Thoracic aorta (tissue), 2 donors: ENCODE measurements around the gene KLHL3. TPM values are rescaled to one million over a fixed set of nuclear protein-coding genes. Genes with fewer than 3 reads are reported as not detected.

ENCODE experiments used
- ATAC-seq: fragments of 150-250 bp; one replicate; pipeline ENCODE4 v1.8.0; 2017; ENCODE audit warnings: low read depth; ENCODE audit not compliant: insufficient number of reproducible peaks, low FRiP score
- DNase-seq: peaks from one replicate; pipeline ENCODE4 v3.0.0-alpha.2; 2020; ENCODE audit warnings: low spot score
- H3K27ac ChIP-seq, 2 donors: fragments of 200-600 bp; sonication (generic); 1 replicate in 1 of 2; 2 replicates in 1 of 2; pipeline ENCODE4 v1.5.1; 2016; ENCODE audit warnings: mild to moderate bottlenecking in 2 of 2, moderate library complexity in 2 of 2
- H3K27me3 ChIP-seq: fragments of 200-600 bp; sonication (generic); replicated peaks from 2 replicates; pipeline ENCODE4 v1.6.0; 2016; ENCODE audit warnings: mild to moderate bottlenecking; ENCODE audit not compliant: insufficient read depth
- H3K36me3 ChIP-seq: fragments of 200-600 bp; sonication (generic); one replicate; pipeline ENCODE4 v1.5.1; 2016
- H3K4me1 ChIP-seq, 2 donors: fragments of 200-600 bp; sonication (generic); 1 replicate in 1 of 2; 2 replicates in 1 of 2; pipeline versions ENCODE4 v1.5.1 to v1.6.0; 2016; ENCODE audit warnings: low read depth in 2 of 2, mild to moderate bottlenecking in 1 of 2; ENCODE audit not compliant: control insufficient read depth in 1 of 2
- H3K4me3 ChIP-seq: fragments of 200-600 bp; sonication (generic); 2 replicates; pipeline ENCODE4 v1.5.1; 2016; ENCODE audit warnings: mild to moderate bottlenecking
- H3K9me3 ChIP-seq: fragments of 200-600 bp; sonication (generic); 2 replicates; pipeline ENCODE4 v1.5.1; 2016
- CTCF ChIP-seq: fragments of 200-600 bp; sonication (generic); IDR thresholded peaks from one replicate; pipeline ENCODE4 v1.5.1; 2019; ENCODE audit warnings: antibody characterized with exemption
- total RNA-seq, 2 donors: library from RNA; depleted of rRNA; stranded (reverse); fragments of >200 nt; gene quantifications; one replicate each; pipeline versions ENCODE4 v1.1.0 to v1.2.3, GENCODE V29; 2016

Gene KLHL3
- total RNA-seq, 2 donors from 2014 or later: 9.1 to 12.8 TPM

- H3K4me3 ChIP-seq: no peak overlapping the region
- no peaks in the 10 kb centered on the region for H3K27me3 ChIP-seq
- H3K36me3 ChIP-seq: no peaks in the 10 kb centered on the region
- no peaks in the 10 kb centered on the region for H3K9me3 ChIP-seq
- no peak for TF ChIP-seq CTCF
- no peak overlapping the region for H3K27ac ChIP-seq
- no peak for ATAC-seq
- no peak for DNase-seq
- H3K4me1 ChIP-seq: peaks cover 22 to 40% of the 10 kb centered on the region in 2 donors
Measured at GRCh38 chr5:137627293-137627692, 108.6 kb downstream of the KLHL3 start.

DNA sequence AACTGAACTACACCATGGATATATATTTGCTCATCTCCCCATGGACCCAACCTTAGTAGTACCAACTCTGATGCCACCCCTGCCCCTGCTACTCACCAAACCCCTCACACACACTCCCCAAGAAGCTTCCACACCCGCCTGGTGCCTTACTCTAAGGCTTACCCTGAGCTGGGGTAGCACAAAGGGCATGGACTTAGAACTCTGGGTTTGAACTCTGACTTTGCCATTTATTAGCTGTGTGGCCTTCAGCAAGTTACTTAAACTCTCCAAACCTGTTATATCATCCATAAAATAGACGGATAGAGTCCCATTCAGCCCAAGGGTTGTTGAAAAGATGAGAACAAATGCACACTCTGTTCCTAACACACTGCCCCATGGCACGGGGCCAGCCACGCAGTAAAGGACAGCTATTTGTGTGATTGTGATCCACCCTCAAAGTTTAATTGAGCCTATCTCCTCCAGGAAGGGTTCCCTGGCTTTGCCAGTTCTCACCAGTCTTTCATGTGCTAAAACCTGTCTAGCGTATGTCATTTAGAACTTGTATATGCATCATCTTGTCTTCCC lies 111.0 kb downstream of the KLHL3 start:
- ATAC-seq (no peak), DNase-seq (no peak)

GRCh38 chr5:137622850-137623249 lies 113.0 kb downstream of the KLHL3 start:
- DNase-seq: peak; percentile 67
- Histone ChIP-seq H3K27me3 (no peaks in the 10 kb centered on the region), H3K36me3 (no peaks in the 10 kb centered on the region), H3K9me3 (no peaks in the 10 kb centered on the region), H3K4me1 (peaks cover 22 to 57% of the 10 kb centered on the region in 2 donors), H3K27ac (peak overlapping the region; percentile 92 to 96), H3K4me3 (peak overlapping the region; percentile 9)
- no peak for TF ChIP-seq CTCF
- peak; percentile 51 for ATAC-seq

More for the DNA sequence above, 111.0 kb downstream of the KLHL3 start:
- Histone ChIP-seq H3K4me3 (no peak overlapping the region), H3K4me1 (peaks cover 20 to 48% of the 10 kb centered on the region in 2 donors), H3K27ac (peak overlapping the region; percentile 47 to 96), H3K9me3 (no peaks in the 10 kb centered on the region), H3K27me3 (no peaks in the 10 kb centered on the region), H3K36me3 (no peaks in the 10 kb centered on the region)
- TF ChIP-seq CTCF: no peak

DNA sequence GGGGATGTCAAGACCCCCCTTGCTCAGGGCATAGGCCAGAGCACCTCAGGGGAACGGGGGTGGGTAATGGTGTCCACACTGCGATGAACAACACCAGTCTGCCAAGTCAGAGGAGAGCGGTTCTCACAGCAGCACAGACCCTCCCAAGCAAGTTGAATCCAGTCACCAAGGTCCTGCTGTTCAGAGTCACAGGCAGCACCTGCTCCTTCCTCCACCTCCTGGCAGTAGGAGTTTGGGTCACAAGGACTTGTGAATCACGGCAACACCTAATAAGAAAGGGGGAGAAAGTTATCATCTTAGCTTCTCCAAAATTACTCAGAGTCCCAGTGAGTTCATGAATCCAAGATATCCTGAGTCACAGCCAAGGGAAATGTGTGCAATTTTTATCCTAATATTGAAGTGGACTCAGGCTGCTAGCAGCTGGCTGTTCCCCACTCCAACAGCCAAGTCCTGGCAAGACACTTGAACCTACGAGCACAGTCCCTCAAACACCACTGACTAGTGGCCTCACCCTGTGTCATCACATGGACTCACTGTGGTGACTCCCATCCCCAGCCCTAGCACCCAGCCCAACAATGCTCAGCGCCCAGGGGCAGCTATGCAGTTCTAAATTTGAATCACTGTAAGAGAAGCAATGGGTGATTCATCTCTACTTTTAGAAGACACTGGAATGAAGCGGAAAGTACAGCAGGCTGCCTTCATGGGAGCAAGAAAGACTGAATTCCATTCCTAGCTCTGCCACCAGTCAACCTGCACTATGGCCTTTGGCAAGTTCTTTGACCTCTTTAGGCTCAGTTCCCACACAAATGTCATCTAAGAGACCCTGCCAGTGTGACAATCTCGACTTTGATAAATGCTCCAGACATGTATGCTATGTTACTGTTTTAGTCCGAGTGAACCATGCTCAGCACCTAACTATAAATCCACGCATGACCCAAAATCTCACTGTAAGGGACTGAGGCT lies 113.7 kb downstream of the KLHL3 start:
- H3K27ac ChIP-seq: peak overlapping the region; percentile 92 to 96
- H3K9me3 ChIP-seq: no peaks in the 10 kb centered on the region
- peak overlapping the region; percentile 9 for H3K4me3 ChIP-seq
- no peaks in the 10 kb centered on the region for H3K36me3 ChIP-seq
- peak; percentile 81 for ATAC-seq
- peaks cover 22 to 57% of the 10 kb centered on the region in 2 donors for H3K4me1 ChIP-seq
- no peaks in the 10 kb centered on the region for H3K27me3 ChIP-seq
- TF ChIP-seq CTCF: no peak
- DNase-seq: peak; percentile 78

GRCh38 chr5:137621306-137621705 lies 114.6 kb downstream of the KLHL3 start:
- Histone ChIP-seq H3K27me3 (no peaks in the 10 kb centered on the region), H3K4me1 (peaks cover 22 to 57% of the 10 kb centered on the region in 2 donors), H3K27ac (peak overlapping the region; percentile 92 to 96), H3K4me3 (no peak overlapping the region), H3K9me3 (no peaks in the 10 kb centered on the region), H3K36me3 (no peaks in the 10 kb centered on the region)
- DNase-seq (no peak), ATAC-seq (no peak)
- TF ChIP-seq CTCF: no peak
